Measurements from ENCODE around the gene ENPP7. TPM values are rescaled to one million over a fixed set of nuclear protein-coding genes. Genes with fewer than 3 reads are reported as not detected.

Gene ENPP7
- total RNA-seq, 1 experiment from 2014 or later: not detected

- no peak for DNase-seq (ENCODE audit: low spot score)
These were observed 54.5 kb downstream of the ENPP7 start for GRCh38 chr17:79785017-79785899.

GRCh38 chr17:79785900-79786810, 55.4 kb downstream of the ENPP7 start:
- in situ Hi-C loops (cut with HindIII; ENCODE audit: low sequenced_read_pairs): no loop called here
- no peak for DNase-seq (ENCODE audit: low spot score)

More at GRCh38 chr17:79785017-79785899, 54.5 kb downstream of the ENPP7 start:
- in situ Hi-C loops (cut with HindIII; ENCODE audit: low sequenced_read_pairs): no loop called here

GRCh38 chr17:79786930-79787643, 56.3 kb downstream of the ENPP7 start:
- no peak for DNase-seq (ENCODE audit: low spot score)
- in situ Hi-C loops (cut with HindIII; ENCODE audit: low sequenced_read_pairs): no loop called here

- in situ Hi-C loops (cut with HindIII; ENCODE audit: low sequenced_read_pairs): no loop called here
- no peak for DNase-seq (ENCODE audit: low spot score)
These were observed 57.7 kb downstream of the ENPP7 start for GRCh38 chr17:79788455-79788854.

GRCh38 chr17:79788989-79789942, 58.5 kb downstream of the ENPP7 start:
- in situ Hi-C loops (cut with HindIII; ENCODE audit: low sequenced_read_pairs): no loop called here
- no peak for DNase-seq (ENCODE audit: low spot score)

- in situ Hi-C loops (cut with HindIII; ENCODE audit: low sequenced_read_pairs): loop anchor here (10.0 kb wide), 1 partner anchor 45 kb away; no protein-coding TSS in a partner anchor
- no peak for DNase-seq (ENCODE audit: low spot score)
These were observed 59.4 kb downstream of the ENPP7 start for GRCh38 chr17:79789943-79790804.

GRCh38 chr17:79790805-79791734, 60.3 kb downstream of the ENPP7 start:
- in situ Hi-C loops (cut with HindIII; ENCODE audit: low sequenced_read_pairs): loop anchor here (10.0 kb wide), 1 partner anchor 46 kb away; no protein-coding TSS in a partner anchor
- no peak for DNase-seq (ENCODE audit: low spot score)

- in situ Hi-C loops (cut with HindIII; ENCODE audit: low sequenced_read_pairs): loop anchor here (10.0 kb wide), 1 partner anchor 47 kb away; no protein-coding TSS in a partner anchor
- DNase-seq (ENCODE audit: low spot score): no peak
These were observed 61.0 kb downstream of the ENPP7 start for GRCh38 chr17:79791735-79792161.

Other genes with a start within 250 kb of the ENPP7 start
- not detected in 2 replicates for gene RBFOX3, start 119.9 kb upstream of the ENPP7 start, total RNA-seq (2014; rRNA removed; shearing (Covaris generic))
- 35.8 and 48.4 TPM in 2 replicates for gene CBX2, start 47.2 kb downstream of the ENPP7 start, total RNA-seq (2014; rRNA removed; shearing (Covaris generic))
- 15.8 and 18.8 TPM in 2 replicates for gene CBX8, start 66.1 kb downstream of the ENPP7 start, total RNA-seq (2014; rRNA removed; shearing (Covaris generic))
- gene CBX4, start 108.5 kb downstream of the ENPP7 start, total RNA-seq (2014; rRNA removed; shearing (Covaris generic)): 13.5 and 20.9 TPM in 2 replicates

All from G401 (cell line).